Astrocyte (in vitro differentiated cells and primary cell): Measurements from ENCODE around the gene CCDC136. TPM values are rescaled to one million over a fixed set of nuclear protein-coding genes. Genes with fewer than 3 reads are reported as not detected.

ENCODE experiments used
- DNase-seq: peaks from one replicate; pipeline ENCODE4 v3.0.0-alpha.2; 2010; ENCODE audit warnings: low read depth
- FAIRE-seq: peaks from 2 replicates; lab custom pipeline; 2011; peaks lifted over from hg19 to GRCh38; lab: Jason Lieb, UNC
- H2AFZ ChIP-seq: 2 replicates; pipeline ENCODE4 v1.6.0; 2012; ENCODE audit warnings: low read depth, low read length, inconsistent platforms
- H3K27ac ChIP-seq: 2 replicates; pipeline ENCODE4 v1.5.1; 2011; ENCODE audit warnings: low read depth, low read length, inconsistent platforms
- H3K27me3 ChIP-seq: 2 replicates; pipeline ENCODE4 v1.6.0; 2011; ENCODE audit warnings: low read length, inconsistent platforms; ENCODE audit not compliant: insufficient read depth
- H3K36me3 ChIP-seq: 2 replicates; pipeline ENCODE4 v1.5.1; 2011; ENCODE audit warnings: low read length, inconsistent platforms; ENCODE audit not compliant: insufficient read depth
- H3K4me1 ChIP-seq: 2 replicates; pipeline ENCODE4 v1.5.1; 2011; ENCODE audit warnings: low read length, inconsistent platforms; ENCODE audit not compliant: insufficient read depth
- H3K4me2 ChIP-seq: 2 replicates; pipeline ENCODE4 v1.6.0; 2012; ENCODE audit warnings: low read length, inconsistent platforms
- H3K4me3 ChIP-seq: 2 replicates; pipeline ENCODE4 v1.5.1; 2011; ENCODE audit warnings: low read depth, mild to moderate bottlenecking, low read length, inconsistent platforms; ENCODE audit not compliant: insufficient read depth
- H3K79me2 ChIP-seq: 2 replicates; pipeline ENCODE4 v1.6.0; 2012; ENCODE audit warnings: mild to moderate bottlenecking, low read length, inconsistent platforms; ENCODE audit not compliant: insufficient read depth
- H3K9ac ChIP-seq: 2 replicates; pipeline ENCODE4 v1.6.0; 2012; ENCODE audit warnings: mild to moderate bottlenecking, low read length, inconsistent platforms
- H3K9me3 ChIP-seq: 2 replicates; pipeline ENCODE4 v1.5.1; 2012; ENCODE audit warnings: low read depth, mild to moderate bottlenecking, low read length, inconsistent platforms; ENCODE audit not compliant: insufficient read depth
- H4K20me1 ChIP-seq: 2 replicates; pipeline ENCODE4 v1.6.0; 2012; ENCODE audit warnings: low read length, inconsistent platforms; ENCODE audit not compliant: insufficient read depth
- H3K27ac Mint-ChIP-seq: one replicate; pipeline ENCODE4 v1.8.0; 2021; ENCODE audit warnings: mild to moderate bottlenecking, mixed read lengths; ENCODE audit not compliant: unreplicated experiment
- H3K27me3 Mint-ChIP-seq: one replicate; pipeline ENCODE4 v1.8.0; 2021; ENCODE audit warnings: low read depth, mixed read lengths; ENCODE audit not compliant: unreplicated experiment
- H3K36me3 Mint-ChIP-seq: one replicate; pipeline ENCODE4 v1.8.0; 2021; ENCODE audit warnings: low read depth, mixed read lengths; ENCODE audit not compliant: unreplicated experiment
- H3K4me1 Mint-ChIP-seq: one replicate; pipeline ENCODE4 v1.8.0; 2021; ENCODE audit warnings: low read depth, mixed read lengths; ENCODE audit not compliant: unreplicated experiment
- H3K4me3 Mint-ChIP-seq: one replicate; pipeline ENCODE4 v1.8.0; 2021; ENCODE audit warnings: mild to moderate bottlenecking, moderate library complexity, mixed read lengths; ENCODE audit not compliant: unreplicated experiment
- H3K9me3 Mint-ChIP-seq: one replicate; pipeline ENCODE4 v1.8.0; 2021; ENCODE audit warnings: mild to moderate bottlenecking, mixed read lengths; ENCODE audit not compliant: unreplicated experiment
- CTCF ChIP-seq: IDR thresholded peaks from 2 replicates; pipeline ENCODE4 v1.5.1; 2011; ENCODE audit warnings: low read depth, mild to moderate bottlenecking, inconsistent platforms, low read length, moderate library complexity; ENCODE audit not compliant: insufficient read depth
- EZH2 ChIP-seq: IDR thresholded peaks from 2 replicates; pipeline ENCODE4 v1.6.1; 2012; ENCODE audit warnings: mild to moderate bottlenecking, low read length, inconsistent platforms; ENCODE audit not compliant: insufficient read depth
- total RNA-seq: library from RNA; stranded (reverse); gene quantifications from 2 replicates; pipeline ENCODE4 v1.2.1, GENCODE V29; 2021

CCDC136 gene
- total RNA-seq, 1 donor from 2014 or later: 14.9 TPM

GRCh38 chr7:128837521-128837921 lies 45.8 kb downstream of the CCDC136 start:
- no peak for TF ChIP-seq CTCF
- TF ChIP-seq EZH2: no peak
- Mint-ChIP-seq H3K9me3 (no peaks in the 10 kb centered on the region), H3K27me3 (no peaks in the 10 kb centered on the region), H3K36me3 (peaks cover 21% of the 10 kb centered on the region), H3K4me1 (peaks cover 13% of the 10 kb centered on the region), H3K27ac (no peak overlapping the region), H3K4me3 (no peak overlapping the region)
- Histone ChIP-seq H3K27ac (no peak overlapping the region), H3K27me3 (no peaks in the 10 kb centered on the region), H4K20me1 (peaks cover 96% of the 10 kb centered on the region), H2AFZ (no peak overlapping the region), H3K9ac (no peak overlapping the region), H3K4me2 (no peak overlapping the region), H3K4me3 (no peak overlapping the region), H3K79me2 (peaks cover 79% of the 10 kb centered on the region), H3K9me3 (no peaks in the 10 kb centered on the region), H3K4me1 (peaks cover 50% of the 10 kb centered on the region), H3K36me3 (peaks cover 50% of the 10 kb centered on the region)
- DNase-seq (no peak), FAIRE-seq (no peak)

DNA sequence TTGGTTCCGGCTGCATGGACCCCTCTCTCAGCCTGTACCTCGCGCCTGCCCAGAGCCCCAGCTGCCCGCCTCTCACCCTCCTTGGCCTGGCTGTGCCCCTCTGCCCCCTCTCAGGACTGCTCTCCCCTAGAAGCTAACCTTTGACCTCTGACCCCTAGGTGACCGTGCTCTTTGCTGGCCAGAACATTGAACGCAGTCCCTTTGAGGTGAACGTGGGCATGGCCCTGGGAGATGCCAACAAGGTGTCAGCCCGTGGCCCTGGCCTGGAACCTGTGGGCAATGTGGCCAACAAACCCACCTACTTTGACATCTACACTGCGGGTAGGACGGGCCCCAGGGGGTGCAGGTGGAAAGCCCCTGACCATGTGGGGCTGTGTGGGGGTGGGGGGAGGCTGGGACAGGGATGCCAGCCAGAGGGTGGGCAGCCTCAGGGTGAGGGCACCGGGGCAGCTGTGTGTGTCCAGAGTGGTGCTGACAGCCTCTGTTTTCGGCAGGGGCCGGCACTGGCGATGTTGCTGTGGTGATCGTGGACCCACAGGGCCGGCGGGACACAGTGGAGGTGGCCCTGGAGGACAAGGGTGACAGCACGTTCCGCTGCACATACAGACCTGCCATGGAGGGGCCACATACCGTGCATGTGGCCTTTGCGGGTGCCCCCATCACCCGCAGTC lies 46.5 kb downstream of the CCDC136 start:
- no peak overlapping the region for H3K4me2 ChIP-seq
- peaks cover 43% of the 10 kb centered on the region for H3K4me1 ChIP-seq
- no peaks in the 10 kb centered on the region for H3K27me3 ChIP-seq
- peaks cover 95% of the 10 kb centered on the region for H4K20me1 ChIP-seq
- Mint-ChIP-seq H3K4me1 (peaks cover 13% of the 10 kb centered on the region), H3K27me3 (no peaks in the 10 kb centered on the region), H3K36me3 (peaks cover 21% of the 10 kb centered on the region), H3K4me3 (no peak overlapping the region), H3K9me3 (no peaks in the 10 kb centered on the region), H3K27ac (no peak overlapping the region)
- peaks cover 75% of the 10 kb centered on the region for H3K79me2 ChIP-seq
- H3K9ac ChIP-seq: no peak overlapping the region
- H3K9me3 ChIP-seq: no peaks in the 10 kb centered on the region
- FAIRE-seq: no peak
- TF ChIP-seq CTCF (no peak), EZH2 (no peak)
- peaks cover 58% of the 10 kb centered on the region for H3K36me3 ChIP-seq
- no peak overlapping the region for H2AFZ ChIP-seq
- no peak overlapping the region for H3K27ac ChIP-seq
- DNase-seq: no peak
- no peak overlapping the region for H3K4me3 ChIP-seq

- H3K9me3 Mint-ChIP-seq: no peaks in the 10 kb centered on the region
- Histone ChIP-seq H3K4me3 (no peak overlapping the region), H3K9ac (no peak overlapping the region), H3K9me3 (no peaks in the 10 kb centered on the region), H3K4me2 (no peak overlapping the region), H3K27ac (no peak overlapping the region), H4K20me1 (peaks cover 95% of the 10 kb centered on the region), H3K36me3 (peaks cover 67% of the 10 kb centered on the region), H2AFZ (no peak overlapping the region), H3K27me3 (no peaks in the 10 kb centered on the region), H3K79me2 (peaks cover 71% of the 10 kb centered on the region), H3K4me1 (peaks cover 34% of the 10 kb centered on the region)
- no peak overlapping the region for H3K27ac Mint-ChIP-seq
- H3K36me3 Mint-ChIP-seq: peaks cover 24% of the 10 kb centered on the region
- peaks cover 7% of the 10 kb centered on the region for H3K4me1 Mint-ChIP-seq
- no peak overlapping the region for H3K4me3 Mint-ChIP-seq
- TF ChIP-seq CTCF (no peak), EZH2 (no peak)
- H3K27me3 Mint-ChIP-seq: no peaks in the 10 kb centered on the region
- FAIRE-seq: no peak
- DNase-seq: no peak
Measured at GRCh38 chr7:128838981-128839731, 47.4 kb downstream of the CCDC136 start.
